ENCODE data around the gene TENT5A. TPM values are rescaled to one million over a fixed set of nuclear protein-coding genes. Genes with fewer than 3 reads are reported as not detected.

Gene TENT5A
- total RNA-seq, 1 experiment from 2014 or later: 2.0 TPM

GRCh38 chr6:81764531-81764930 is 12.1 kb upstream of the TENT5A start:
- peaks cover 26% of the 10 kb centered on the region for H3F3A ChIP-seq (ENCODE audit: insufficient read depth, low read depth)
- H3K9me3 ChIP-seq (ENCODE audit: insufficient read depth, low read depth): no peaks in the 10 kb centered on the region
- H3K4me3 ChIP-seq: no peak overlapping the region
- CTCF ChIA-PET: no interaction called here
- intact Hi-C loops (cut with micrococcal nuclease; ENCODE audit: unreplicated experiment): no loop called here
- H3K79me2 ChIP-seq (ENCODE audit: low read depth): no peaks in the 10 kb centered on the region
- H3K36me3 ChIP-seq (ENCODE audit: low read depth): no peaks in the 10 kb centered on the region
- H3K4me2 ChIP-seq: no peak overlapping the region
- no peak for DNase-seq
- no peak overlapping the region for H3K27ac ChIP-seq
- H2AFZ ChIP-seq: no peak overlapping the region
- H3K27me3 ChIP-seq (ENCODE audit: insufficient read depth, low read depth): no peaks in the 10 kb centered on the region
- TF ChIP-seq, protein P1, sequence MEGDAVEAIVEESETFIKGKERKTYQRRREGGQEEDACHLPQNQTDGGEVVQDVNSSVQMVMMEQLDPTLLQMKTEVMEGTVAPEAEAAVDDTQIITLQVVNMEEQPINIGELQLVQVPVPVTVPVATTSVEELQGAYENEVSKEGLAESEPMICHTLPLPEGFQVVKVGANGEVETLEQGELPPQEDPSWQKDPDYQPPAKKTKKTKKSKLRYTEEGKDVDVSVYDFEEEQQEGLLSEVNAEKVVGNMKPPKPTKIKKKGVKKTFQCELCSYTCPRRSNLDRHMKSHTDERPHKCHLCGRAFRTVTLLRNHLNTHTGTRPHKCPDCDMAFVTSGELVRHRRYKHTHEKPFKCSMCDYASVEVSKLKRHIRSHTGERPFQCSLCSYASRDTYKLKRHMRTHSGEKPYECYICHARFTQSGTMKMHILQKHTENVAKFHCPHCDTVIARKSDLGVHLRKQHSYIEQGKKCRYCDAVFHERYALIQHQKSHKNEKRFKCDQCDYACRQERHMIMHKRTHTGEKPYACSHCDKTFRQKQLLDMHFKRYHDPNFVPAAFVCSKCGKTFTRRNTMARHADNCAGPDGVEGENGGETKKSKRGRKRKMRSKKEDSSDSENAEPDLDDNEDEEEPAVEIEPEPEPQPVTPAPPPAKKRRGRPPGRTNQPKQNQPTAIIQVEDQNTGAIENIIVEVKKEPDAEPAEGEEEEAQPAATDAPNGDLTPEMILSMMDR (conservative IDR thresholded peaks at IDR 0.05): no peak
- no peak for TF ChIP-seq EZH2 (IDR thresholded peaks at IDR 0.05; ENCODE audit: low read depth)
- POLR2A ChIA-PET (ENCODE audit: unreplicated experiment): no interaction called here
- no TSS peak for BruUV-seq (replicated peaks)
- H4K20me1 ChIP-seq (ENCODE audit: insufficient read depth): no peaks in the 10 kb centered on the region
- H3K9me2 ChIP-seq (ENCODE audit: insufficient read depth): no peaks in the 10 kb centered on the region
- peaks cover 39% of the 10 kb centered on the region for H3K4me1 ChIP-seq (replicated peaks; ENCODE audit: insufficient read depth)

DNA sequence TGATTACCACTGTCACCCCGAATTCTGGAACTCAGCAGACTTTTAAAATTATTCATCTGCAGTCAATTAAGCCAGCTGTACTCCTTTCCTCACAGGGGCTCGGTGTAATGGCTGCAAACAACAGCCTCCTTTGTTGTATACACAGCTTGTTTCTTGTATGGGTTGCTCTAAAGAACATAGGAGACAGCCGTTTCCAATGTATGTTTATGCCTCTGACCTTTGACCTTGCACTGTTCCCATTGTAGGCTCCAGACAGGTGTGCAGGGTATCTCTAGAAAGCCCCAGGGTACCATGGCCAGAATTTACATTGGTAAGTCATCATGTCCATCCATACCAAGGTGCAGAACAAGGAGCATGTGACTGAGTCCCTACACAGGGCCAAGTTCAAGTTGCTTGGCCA is 11.5 kb upstream of the TENT5A start:
- Histone ChIP-seq H3K9me2 (ENCODE audit: insufficient read depth) (no peaks in the 10 kb centered on the region), H2AFZ (no peak overlapping the region), H3K36me3 (ENCODE audit: low read depth) (no peaks in the 10 kb centered on the region), H3F3A (ENCODE audit: insufficient read depth, low read depth) (peaks cover 26% of the 10 kb centered on the region), H3K9me3 (ENCODE audit: insufficient read depth, low read depth) (no peaks in the 10 kb centered on the region), H3K27ac (no peak overlapping the region), H3K79me2 (ENCODE audit: low read depth) (no peaks in the 10 kb centered on the region), H4K20me1 (ENCODE audit: insufficient read depth) (no peaks in the 10 kb centered on the region), H3K4me3 (no peak overlapping the region), H3K4me1 (replicated peaks; ENCODE audit: insufficient read depth) (peaks cover 34% of the 10 kb centered on the region), H3K27me3 (ENCODE audit: insufficient read depth, low read depth) (no peaks in the 10 kb centered on the region), H3K4me2 (no peak overlapping the region)
- no TSS peak for BruUV-seq (replicated peaks)
- DNase-seq: no peak
- intact Hi-C loops (cut with micrococcal nuclease; ENCODE audit: unreplicated experiment): no loop called here
- TF ChIP-seq, protein P1 (conservative IDR thresholded peaks at IDR 0.05): no peak
- TF ChIP-seq EZH2 (IDR thresholded peaks at IDR 0.05; ENCODE audit: low read depth): no peak
- CTCF ChIA-PET: no interaction called here
- POLR2A ChIA-PET (ENCODE audit: unreplicated experiment): no interaction called here

- DNase-seq: no peak
- Histone ChIP-seq H3K36me3 (ENCODE audit: low read depth) (no peaks in the 10 kb centered on the region), H3K9me2 (ENCODE audit: insufficient read depth) (no peaks in the 10 kb centered on the region), H3F3A (ENCODE audit: insufficient read depth, low read depth) (peaks cover 23% of the 10 kb centered on the region), H3K4me2 (no peak overlapping the region), H3K79me2 (ENCODE audit: low read depth) (no peaks in the 10 kb centered on the region), H3K4me1 (replicated peaks; ENCODE audit: insufficient read depth) (peaks cover 25% of the 10 kb centered on the region), H3K27ac (no peak overlapping the region), H2AFZ (no peak overlapping the region), H4K20me1 (ENCODE audit: insufficient read depth) (no peaks in the 10 kb centered on the region), H3K27me3 (ENCODE audit: insufficient read depth, low read depth) (no peaks in the 10 kb centered on the region), H3K4me3 (no peak overlapping the region), H3K9me3 (ENCODE audit: insufficient read depth, low read depth) (no peaks in the 10 kb centered on the region)
- intact Hi-C loops (cut with micrococcal nuclease; ENCODE audit: unreplicated experiment): no loop called here
- ChIA-PET CTCF (no interaction called here), POLR2A (ENCODE audit: unreplicated experiment) (no interaction called here)
- no peak for TF ChIP-seq EZH2 (IDR thresholded peaks at IDR 0.05; ENCODE audit: low read depth)
- TF ChIP-seq, protein P1 (conservative IDR thresholded peaks at IDR 0.05): no peak
- no TSS peak for BruUV-seq (replicated peaks)
Observed at GRCh38 chr6:81763051-81763450, 10.6 kb upstream of the TENT5A start.

Data from PC-9 (cell line).